Hematopoietic multipotent progenitor cell treated with erythropoietin and hydrocortisone succinate and interleukin-3 and kit ligand, for 17 days (in vitro differentiated cells): Measurements from ENCODE around the gene SEMA3A.
"Not testable (repeated sequence)": the region's sequence is repeated elsewhere in the genome, so short reads cannot be mapped to it uniquely, and the experiment has no call there.

Source experiments
- DNase-seq: peaks from one replicate; pipeline ENCODE4 v3.0.0-alpha.2; 2015; ENCODE audit warnings: low spot score

Gene SEMA3A

DNA sequence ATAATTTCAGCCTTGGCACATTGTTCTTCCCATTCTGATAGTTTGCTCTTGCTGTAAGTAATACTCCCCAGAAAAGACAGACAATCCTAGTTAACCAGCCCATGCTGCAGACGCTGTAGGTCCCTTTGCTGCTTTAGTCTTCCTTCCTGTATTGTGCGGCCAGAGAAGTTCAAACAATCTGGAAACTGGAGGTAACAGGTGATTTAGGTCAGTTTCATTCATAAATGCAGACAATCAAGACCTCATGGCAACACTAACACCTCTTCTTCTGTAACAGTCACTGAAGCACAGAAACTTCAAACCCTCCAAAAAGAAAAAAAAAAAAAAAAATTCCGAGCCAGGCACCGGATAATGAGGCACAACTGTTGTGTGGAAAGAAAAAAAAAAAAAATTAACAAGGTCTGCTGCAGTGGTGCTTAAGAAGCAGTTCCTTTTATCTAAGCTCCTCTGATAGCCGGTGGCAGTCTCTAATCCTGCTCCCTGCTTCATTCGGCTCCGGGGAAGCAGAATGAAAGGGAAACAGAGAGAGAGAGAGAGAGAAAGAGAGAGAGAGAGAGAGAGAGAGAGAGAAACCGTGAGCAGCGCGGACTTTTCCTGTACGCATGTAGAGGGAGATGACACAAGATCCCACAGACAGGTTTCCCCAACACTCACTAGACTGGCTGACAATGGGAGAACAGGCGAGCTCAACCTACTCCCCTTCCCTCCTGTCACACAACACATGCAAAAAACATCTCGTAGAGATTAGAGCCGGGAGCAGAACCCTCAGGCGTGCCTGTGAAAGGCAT, at the start of gene SEMA3A:
TSS of gene SEMA3A (minus strand) at position 306 of the 788 bp plus-strand sequence. CDS start at position 103, 203 bp downstream.
- no peak for DNase-seq

GRCh38 chr7:84243037-84243436, 48.4 kb upstream of the SEMA3A start:
- DNase-seq = not testable (repeated sequence)

GRCh38 chr7:84238596-84238995, 44.0 kb upstream of the SEMA3A start:
- DNase-seq = no peak

GRCh38 chr7:84237533-84238173, 43.1 kb upstream of the SEMA3A start:
- no peak for DNase-seq

DNA sequence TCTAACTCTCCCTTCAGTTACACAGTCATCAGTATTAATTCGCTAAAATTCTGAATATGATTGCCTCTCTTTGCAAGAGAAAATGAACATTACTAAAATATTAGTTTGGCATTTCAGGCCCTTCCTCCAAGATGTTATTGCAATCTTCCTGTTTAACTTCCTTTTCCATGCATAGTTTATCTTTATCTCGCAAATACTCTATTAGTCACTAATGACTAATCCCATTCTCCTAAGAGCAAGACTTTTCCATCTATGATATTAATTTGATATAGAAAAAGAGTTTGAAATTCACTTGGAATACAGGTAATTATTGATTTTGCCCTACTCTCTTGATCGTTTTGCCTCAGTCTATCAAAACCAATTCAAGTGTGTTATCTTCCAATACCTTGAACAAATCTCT, 41.8 kb upstream of the SEMA3A start:
- DNase-seq = no peak

DNA sequence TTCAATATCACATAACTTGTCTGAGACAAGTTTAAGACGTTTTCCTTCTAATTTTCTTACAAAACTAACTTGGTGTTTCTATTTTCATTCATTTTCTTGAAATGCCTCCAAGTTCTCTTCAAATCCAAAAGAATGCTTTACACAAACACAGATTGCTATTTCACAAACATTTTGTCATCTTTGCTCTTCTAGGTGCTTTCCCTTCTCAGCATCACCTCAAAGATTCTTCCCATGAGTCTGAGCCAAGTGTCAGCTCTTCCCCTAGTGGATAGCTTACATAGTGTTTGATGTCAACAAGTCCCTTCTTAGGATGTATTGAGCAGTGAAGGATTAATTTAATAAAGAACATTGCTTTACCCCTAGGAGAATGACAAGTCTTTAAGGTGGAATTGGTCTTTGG, 38.1 kb upstream of the SEMA3A start:
- DNase-seq = no peak

GRCh38 chr7:84231157-84231556, 36.6 kb upstream of the SEMA3A start:
- no peak for DNase-seq

GRCh38 chr7:84230491-84230890, 35.9 kb upstream of the SEMA3A start:
- no peak for DNase-seq

- DNase-seq = no peak
Observed at GRCh38 chr7:84228526-84228925, 33.9 kb upstream of the SEMA3A start.

- no peak for DNase-seq
Observed at GRCh38 chr7:84226759-84227158, 32.2 kb upstream of the SEMA3A start.

- DNase-seq = no peak
Observed at GRCh38 chr7:84224505-84224904, 29.9 kb upstream of the SEMA3A start.

- DNase-seq = no peak
Observed at GRCh38 chr7:84219310-84219709, 24.7 kb upstream of the SEMA3A start.

- no peak for DNase-seq
Observed at GRCh38 chr7:84218681-84219080, 24.1 kb upstream of the SEMA3A start.

GRCh38 chr7:84216472-84216871, 21.9 kb upstream of the SEMA3A start:
- no peak for DNase-seq

DNA sequence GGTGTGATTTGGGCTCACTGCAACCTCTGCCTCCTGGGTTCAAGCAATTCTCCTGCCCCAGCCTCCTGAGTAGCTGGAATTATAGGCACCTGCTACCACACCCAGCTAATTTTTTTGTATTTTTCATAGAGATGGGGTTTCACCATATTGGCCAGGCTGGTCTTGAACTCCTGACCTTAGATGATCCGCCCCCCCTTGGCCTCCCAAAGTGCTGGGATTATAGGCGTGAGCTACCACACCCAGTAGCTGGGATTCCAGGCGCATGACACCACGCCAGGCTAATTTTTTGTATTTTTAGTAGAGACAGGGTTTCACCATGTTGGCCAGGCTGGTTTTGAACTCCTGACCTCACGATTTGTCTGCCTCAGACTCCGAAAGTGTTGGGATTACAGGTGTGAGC, 20.2 kb upstream of the SEMA3A start:
- DNase-seq = not testable (repeated sequence)

DNA sequence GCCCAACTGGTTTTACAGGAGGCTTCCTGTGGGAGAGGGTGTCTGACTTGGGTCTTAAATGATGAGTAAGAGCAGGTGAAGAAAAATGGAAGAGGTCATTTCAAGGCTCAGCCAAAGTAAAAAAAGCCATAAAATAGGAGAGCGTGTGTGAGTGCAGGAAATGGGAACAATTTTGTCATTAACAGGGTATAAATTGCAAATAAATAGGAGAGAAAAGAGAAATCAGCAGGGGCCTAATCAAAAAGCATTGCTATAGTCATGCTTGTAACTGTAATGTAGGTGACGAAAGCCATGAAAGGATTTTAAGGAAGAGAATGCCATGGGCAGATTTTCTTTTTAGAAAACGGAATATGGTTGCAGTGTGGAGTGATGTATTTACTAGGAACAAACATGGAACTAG, 15.7 kb upstream of the SEMA3A start:
- no peak for DNase-seq

DNA sequence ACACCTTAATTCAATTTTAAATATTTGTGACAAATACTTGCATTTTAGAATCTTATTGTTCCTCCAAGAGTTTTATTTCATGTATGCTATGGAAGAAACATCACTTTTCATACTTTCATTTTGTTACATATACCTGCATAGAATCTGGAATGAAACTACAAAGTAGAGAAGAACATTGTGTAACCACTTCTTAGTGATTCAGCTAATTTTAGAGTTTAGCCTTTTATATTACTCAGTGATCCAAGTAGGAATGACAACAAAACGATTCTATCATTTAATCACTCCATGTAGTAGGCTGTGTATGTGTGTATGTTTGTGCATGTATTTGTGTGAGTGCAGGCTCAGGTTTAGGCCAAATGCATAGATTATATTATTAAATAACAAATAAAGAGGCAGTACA, 14.4 kb upstream of the SEMA3A start:
- no peak for DNase-seq

- DNase-seq = no peak
Observed at GRCh38 chr7:84207615-84208014, 13.0 kb upstream of the SEMA3A start.

DNA sequence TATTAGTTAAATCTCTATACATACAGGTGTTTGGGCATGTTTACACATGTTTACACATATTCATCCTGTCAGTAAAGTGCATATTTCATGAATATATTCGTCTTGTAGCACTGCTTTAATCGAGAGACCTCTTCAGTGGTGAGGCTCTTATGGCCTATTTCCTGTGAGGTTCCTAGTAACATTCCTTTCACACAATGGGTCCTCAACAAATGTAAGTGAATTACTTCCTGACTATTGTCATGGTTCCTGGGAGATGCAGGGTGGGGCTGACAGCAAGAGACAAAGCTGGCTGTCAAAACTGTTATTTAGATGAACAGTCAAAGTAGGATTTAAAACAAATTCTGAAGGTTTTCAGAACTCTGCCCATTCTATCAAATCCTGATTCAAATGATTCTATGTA, 12.4 kb upstream of the SEMA3A start:
- no peak for DNase-seq

DNA sequence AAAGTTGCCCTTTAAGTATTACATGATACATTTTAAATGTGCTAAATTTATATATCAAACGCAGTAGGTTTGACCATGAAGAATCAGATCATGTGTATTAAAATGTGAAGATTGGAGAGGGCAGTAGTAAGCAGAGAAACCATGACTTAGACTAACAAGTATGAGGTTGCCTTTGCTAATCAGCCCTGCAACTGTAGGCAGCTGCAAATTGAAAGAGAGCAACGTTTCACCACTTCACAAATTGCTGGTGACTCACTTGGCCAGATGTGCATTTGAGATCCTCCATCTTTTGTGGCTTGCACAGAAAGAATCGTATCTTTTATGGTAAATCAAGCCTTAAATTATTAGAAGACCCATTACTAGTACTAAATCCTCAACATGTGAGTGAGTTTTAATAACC, 10.1 kb upstream of the SEMA3A start:
- DNase-seq = no peak

DNA sequence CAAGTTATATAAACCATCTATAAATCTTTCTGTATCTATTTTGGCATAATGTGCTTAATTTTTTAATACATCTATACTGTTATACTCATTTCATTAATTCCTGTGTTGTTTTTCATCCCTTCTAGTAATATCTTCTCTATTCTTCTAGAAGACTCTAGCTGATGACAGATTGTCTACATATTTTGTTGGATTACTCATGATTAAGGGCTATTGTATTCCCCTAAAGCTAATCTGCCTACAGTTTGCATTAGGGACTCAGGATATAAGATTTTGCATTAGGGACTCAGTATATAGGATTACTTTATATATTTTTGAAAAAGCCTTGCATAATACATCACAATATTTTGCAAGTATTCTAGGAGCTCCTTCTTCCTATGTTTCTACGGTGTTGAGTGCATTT, 8.3 kb upstream of the SEMA3A start:
- DNase-seq = no peak

DNA sequence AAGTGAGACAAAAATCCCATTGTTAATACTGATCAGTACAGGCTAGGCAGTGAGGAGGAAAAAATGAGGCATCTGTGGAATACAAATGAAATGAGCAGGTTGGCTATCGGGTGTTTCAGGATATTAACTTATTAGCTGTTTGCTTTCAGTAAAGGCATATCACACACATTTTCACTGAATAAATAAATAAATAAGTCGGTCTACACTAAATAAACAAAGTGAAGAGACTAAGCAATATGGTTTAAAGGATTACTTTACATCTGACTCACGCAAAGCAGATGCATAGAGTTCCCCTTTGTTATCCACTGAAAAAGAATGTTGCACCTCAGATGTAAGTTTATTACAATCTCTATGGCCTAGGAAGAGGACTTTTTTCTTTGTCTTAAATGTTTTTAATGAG, 6.3 kb upstream of the SEMA3A start:
- no peak for DNase-seq

DNA sequence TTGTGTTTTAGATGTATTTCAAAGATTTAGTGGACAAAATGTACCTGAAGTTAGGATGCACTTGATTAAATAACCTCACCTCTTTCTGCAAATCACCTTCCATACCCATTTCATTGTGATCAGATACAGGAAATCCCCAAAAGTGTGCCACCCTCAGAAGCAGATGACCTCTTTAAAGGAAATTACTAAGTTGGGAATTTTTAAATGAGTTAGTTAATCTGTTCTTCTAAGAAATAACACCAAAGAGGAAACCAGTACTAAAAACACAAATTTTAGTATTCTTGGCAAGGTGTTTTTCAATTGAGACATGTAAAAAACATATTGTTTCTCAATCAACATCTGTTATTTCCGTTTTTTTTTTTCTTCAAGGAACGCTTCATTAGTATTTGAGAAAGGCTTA, 4.6 kb upstream of the SEMA3A start:
- DNase-seq = no peak

DNA sequence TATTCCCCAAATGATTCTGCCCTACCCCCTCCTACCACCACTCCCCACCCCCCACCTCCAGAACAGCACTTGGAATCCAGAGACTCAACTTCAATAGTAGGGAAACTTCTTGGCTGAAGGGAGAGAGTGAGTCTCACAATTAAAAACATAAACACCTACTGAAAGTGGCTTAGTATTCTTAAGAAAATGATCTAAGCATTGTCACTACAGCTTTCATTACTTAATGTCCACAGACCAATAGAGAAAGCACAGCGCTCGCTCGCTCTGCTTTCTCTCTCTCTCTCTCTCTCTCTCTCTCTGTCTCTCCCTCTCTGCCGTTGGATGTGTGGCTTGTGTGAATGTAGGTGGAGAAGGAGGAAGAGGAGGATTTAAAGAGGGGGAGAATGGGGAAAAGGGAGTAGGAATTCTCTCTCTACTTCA, 1.5 kb upstream of the SEMA3A start:
- DNase-seq = no peak
